Lower lobe of right lung (tissue), 2 donors: ENCODE measurements around the gene MYOZ3. TPM values are rescaled to one million over a fixed set of nuclear protein-coding genes. Genes with fewer than 3 reads are reported as not detected.

Source experiments
- ATAC-seq, 2 donors: fragments of 200-7000 bp; cut with Tn5 transposase; one replicate each; pipeline ENCODE4 v1.9.1; 2020 to 2022; ENCODE audit warnings: mild to moderate bottlenecking in 2 of 2, moderate library complexity in 2 of 2
- DNase-seq: peaks from one replicate; pipeline ENCODE4 v3.0.0-alpha.2; 2020
- H3K27ac ChIP-seq: fragments of 200-600 bp; one replicate; pipeline ENCODE4 v1.8.0; 2022
- H3K27me3 ChIP-seq: fragments of 200-600 bp; one replicate; pipeline ENCODE4 v1.8.0; 2022; ENCODE audit warnings: low read depth
- H3K36me3 ChIP-seq: fragments of 200-600 bp; one replicate; pipeline ENCODE4 v1.8.0; 2022; ENCODE audit warnings: mild to moderate bottlenecking
- H3K4me1 ChIP-seq: fragments of 200-600 bp; one replicate; pipeline ENCODE4 v1.8.0; 2022
- H3K4me3 ChIP-seq: fragments of 200-600 bp; one replicate; pipeline ENCODE4 v1.8.0; 2022; ENCODE audit warnings: mild to moderate bottlenecking
- H3K9me3 ChIP-seq: fragments of 200-600 bp; one replicate; pipeline ENCODE4 v1.8.0; 2022
- CTCF ChIP-seq: fragments of 200-600 bp; IDR thresholded peaks from one replicate; pipeline ENCODE4 v1.8.0; 2022; ENCODE audit warnings: antibody characterized with exemption, mild to moderate bottlenecking
- intact Hi-C: fragments of 100-400 bp; cut with DNase I; formaldehyde crosslinking; loops from one replicate; pipeline ENCODE4 v1.11.0; 2022
- total RNA-seq: library from RNA; stranded (reverse); fragmentation: NEBNext Ultra II Directional; extraction: Animal tissue kit (Norgen Biotek cat#: 25700); gene quantifications from one replicate; pipeline ENCODE4 v1.2.1, GENCODE V29; 2021
- donor health status: DM: no; HTN: yes; CAD: no; lungs with severe emphysema.

The MYOZ3 gene
- total RNA-seq, 1 donor from 2014 or later = 0.92 TPM

DNA sequence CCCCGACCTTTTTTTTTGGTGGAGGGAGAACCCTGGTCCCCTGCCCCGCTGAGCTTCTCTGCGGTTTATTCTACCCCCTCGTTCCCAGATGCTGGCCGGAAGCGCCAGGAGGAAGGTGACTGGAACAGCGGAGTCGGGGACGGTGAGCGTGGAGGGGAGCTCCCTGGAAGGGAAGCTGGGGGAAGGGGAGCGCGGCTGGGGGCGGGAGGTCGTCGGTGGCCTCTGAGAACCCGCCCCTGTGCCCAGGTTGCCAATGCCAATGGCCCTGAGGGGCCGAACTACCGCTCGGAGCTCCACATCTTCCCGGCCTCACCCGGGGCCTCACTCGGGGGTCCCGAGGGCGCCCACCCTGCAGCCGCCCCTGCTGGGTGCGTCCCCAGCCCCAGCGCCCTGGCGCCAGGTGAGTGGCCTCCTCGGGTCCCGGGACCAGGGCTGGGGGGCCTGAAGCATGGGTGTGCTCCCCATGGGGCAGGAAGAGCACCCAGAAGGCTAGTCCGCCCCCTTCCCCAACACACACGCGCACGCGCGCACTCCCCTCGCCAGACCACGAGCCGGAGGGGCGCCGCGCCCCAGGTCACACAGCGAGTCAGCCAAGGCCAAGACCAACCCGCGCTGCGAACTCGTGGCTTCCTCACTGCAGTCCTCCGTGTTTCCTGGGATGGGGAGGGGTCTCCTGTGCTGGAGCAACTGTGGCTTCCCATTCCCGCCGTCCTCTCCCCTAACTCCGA is 10.6 kb downstream of the MYOZ3 start:
- DNase-seq (no peak), ATAC-seq (peak; percentile 53 to 57)
- Histone ChIP-seq H3K4me3 (peak overlapping the region; percentile 64), H3K36me3 (no peaks in the 10 kb centered on the region), H3K4me1 (peaks cover 23% of the 10 kb centered on the region), H3K9me3 (no peaks in the 10 kb centered on the region), H3K27ac (peak overlapping the region; percentile 19), H3K27me3 (peaks cover 9% of the 10 kb centered on the region)
- intact Hi-C loops = no loop called here
- no peak for TF ChIP-seq CTCF

DNA sequence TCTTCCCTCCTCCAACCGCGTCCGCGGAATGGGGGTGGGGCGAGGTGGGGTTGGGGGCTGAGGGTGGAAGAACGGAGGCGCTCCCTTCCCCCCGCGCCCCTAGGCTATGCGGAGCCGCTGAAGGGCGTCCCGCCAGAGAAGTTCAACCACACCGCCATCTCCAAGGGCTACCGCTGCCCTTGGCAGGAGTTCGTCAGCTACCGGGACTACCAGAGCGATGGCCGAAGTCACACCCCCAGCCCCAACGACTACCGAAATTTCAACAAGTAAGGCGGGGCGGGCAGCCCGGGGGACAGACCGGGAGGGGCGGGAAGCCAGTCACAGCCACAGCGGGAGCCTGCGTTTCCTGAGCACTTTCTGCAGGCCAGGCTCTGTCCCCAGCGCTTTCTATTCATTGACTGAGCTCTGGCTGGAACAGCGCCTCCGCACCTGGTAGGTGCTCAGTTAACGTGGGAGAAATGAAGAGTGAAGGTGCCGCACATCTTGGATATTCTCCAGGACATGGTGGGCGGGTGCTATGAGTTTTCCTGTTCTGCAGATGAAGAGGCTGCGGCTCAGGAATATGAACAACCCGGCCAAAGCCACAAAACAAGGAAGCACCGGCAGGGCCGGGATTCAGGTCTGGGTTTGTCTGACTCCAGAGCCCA is 11.3 kb downstream of the MYOZ3 start:
- Histone ChIP-seq H3K4me1 (peaks cover 23% of the 10 kb centered on the region), H3K27me3 (peaks cover 9% of the 10 kb centered on the region), H3K36me3 (no peaks in the 10 kb centered on the region), H3K9me3 (no peaks in the 10 kb centered on the region), H3K27ac (no peak overlapping the region), H3K4me3 (peak overlapping the region; percentile 64)
- DNase-seq (no peak), ATAC-seq (peak; percentile 63 to 76)
- intact Hi-C loops = no loop called here
- TF ChIP-seq CTCF = no peak

- intact Hi-C loops = no loop called here
- ATAC-seq (no peak), DNase-seq (no peak)
- Histone ChIP-seq H3K4me1 (peaks cover 23% of the 10 kb centered on the region), H3K27ac (no peak overlapping the region), H3K9me3 (no peaks in the 10 kb centered on the region), H3K36me3 (no peaks in the 10 kb centered on the region), H3K27me3 (peaks cover 9% of the 10 kb centered on the region), H3K4me3 (peak overlapping the region; percentile 64)
- no peak for TF ChIP-seq CTCF
Measured at GRCh38 chr5:150672884-150673275, 11.8 kb downstream of the MYOZ3 start.

DNA sequence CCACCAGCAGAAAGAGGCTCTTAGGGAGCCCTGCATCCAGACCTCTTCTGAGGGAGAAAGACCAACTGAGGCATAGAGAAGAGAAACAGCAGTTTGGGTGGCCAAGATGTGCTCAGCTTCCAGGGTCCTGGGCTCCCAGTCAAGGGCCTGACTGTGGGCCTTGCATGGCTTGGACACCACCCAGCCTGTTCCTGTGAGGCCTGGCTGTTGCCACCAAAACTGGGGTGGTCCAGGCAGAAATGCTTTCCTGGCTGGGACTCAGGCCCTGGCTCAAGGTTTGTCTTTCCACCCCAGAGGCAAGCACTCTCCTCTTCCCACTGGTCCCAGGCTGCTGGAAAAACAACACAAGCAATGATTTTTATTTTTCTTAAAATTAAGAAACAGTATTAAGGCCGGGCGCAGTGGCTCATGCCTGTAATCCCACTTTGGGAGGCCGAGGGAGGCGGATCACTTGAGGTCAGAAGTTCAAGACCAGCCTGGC is 13.3 kb downstream of the MYOZ3 start:
- H3K4me3 ChIP-seq = no peak overlapping the region
- DNase-seq = no peak
- peaks cover 9% of the 10 kb centered on the region for H3K27me3 ChIP-seq
- ATAC-seq = no peak
- H3K9me3 ChIP-seq = no peaks in the 10 kb centered on the region
- intact Hi-C loops = no loop called here
- no peak for TF ChIP-seq CTCF
- H3K27ac ChIP-seq = peak overlapping the region; percentile 10
- peaks cover 23% of the 10 kb centered on the region for H3K4me1 ChIP-seq
- no peaks in the 10 kb centered on the region for H3K36me3 ChIP-seq

- Histone ChIP-seq H3K27ac (no peak overlapping the region), H3K4me1 (peaks cover 23% of the 10 kb centered on the region), H3K27me3 (peaks cover 9% of the 10 kb centered on the region), H3K4me3 (no peak overlapping the region), H3K36me3 (no peaks in the 10 kb centered on the region), H3K9me3 (no peaks in the 10 kb centered on the region)
- DNase-seq = no peak
- intact Hi-C loops = no loop called here
- no peak for TF ChIP-seq CTCF
- no peak for ATAC-seq
Measured at GRCh38 chr5:150675069-150675468, 14.0 kb downstream of the MYOZ3 start.
